HEK293T (cell line): ENCODE data around the gene CHMP6.

ENCODE experiments used
- BHLHE40 ChIP-seq: fragments of 450-650 bp; IDR thresholded peaks from 2 replicates; pipeline ENCODE4 v1.6.1; 2016; ENCODE audit warnings: mild to moderate bottlenecking, moderate library complexity, borderline replicate concordance
- FOXM1 ChIP-seq: fragments of 450-650 bp; IDR thresholded peaks from 2 replicates; pipeline ENCODE4 v1.6.1; 2017; ENCODE audit warnings: mild to moderate bottlenecking, borderline replicate concordance
- TARDBP ChIP-seq: fragments of 450-650 bp; IDR thresholded peaks from 2 replicates; pipeline ENCODE4 v1.6.1; 2016

DNA sequence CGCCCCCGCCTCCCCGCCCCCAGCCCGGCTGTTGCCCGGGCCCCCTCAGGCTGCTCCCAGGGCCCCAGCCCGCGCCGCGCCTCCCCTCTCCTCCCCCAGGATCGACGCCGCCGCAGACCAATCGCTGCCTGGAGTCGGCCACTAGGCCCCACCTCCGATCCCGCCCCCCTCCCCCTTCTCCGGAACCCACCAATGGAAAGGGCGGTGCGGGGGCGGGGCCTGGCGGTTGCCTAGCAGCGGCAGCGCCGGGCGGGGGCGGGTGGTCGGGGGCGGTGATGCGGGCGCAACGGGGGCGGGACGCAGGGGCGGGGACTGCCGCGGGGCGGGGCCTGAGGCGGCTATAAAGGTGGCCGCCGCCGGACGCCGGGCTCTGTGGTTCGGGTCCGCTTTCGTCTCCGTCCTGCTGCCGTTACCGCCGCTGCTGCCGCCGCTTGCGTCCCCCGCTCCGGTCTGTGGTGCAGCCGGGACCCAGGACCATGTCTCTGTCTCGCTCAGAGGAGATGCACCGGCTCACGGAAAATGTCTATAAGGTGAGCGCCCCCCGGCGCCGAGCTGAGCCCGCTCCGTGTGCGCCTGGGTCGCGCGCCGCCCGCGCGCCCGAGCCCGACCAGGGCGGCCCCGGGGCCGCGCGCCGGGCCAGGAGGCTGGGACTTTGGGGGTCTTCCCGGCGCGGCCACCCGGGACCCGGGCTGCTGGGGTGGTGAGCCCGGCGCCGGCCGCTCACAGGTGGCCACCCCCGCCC, 43.3 kb downstream of the CHMP6 start, which contains the start of gene BAIAP2:
- no peak for TF ChIP-seq TARDBP
- TF ChIP-seq BHLHE40: no peak
- no peak for TF ChIP-seq FOXM1
